GM18867 (cell line): Measurements from ENCODE around the gene AP5B1.
A peak's percentile ranks its signal among the peaks of the same experiment; 100 is the strongest.

ENCODE experiments used
- ATAC-seq: cut with Tn5 transposase; IDR thresholded peaks from one replicate; pipeline ENCODE4 v1.9.1; 2021; ENCODE audit warnings: mild to moderate bottlenecking, moderate library complexity; ENCODE audit not compliant: unreplicated experiment

The AP5B1 gene, protein sequence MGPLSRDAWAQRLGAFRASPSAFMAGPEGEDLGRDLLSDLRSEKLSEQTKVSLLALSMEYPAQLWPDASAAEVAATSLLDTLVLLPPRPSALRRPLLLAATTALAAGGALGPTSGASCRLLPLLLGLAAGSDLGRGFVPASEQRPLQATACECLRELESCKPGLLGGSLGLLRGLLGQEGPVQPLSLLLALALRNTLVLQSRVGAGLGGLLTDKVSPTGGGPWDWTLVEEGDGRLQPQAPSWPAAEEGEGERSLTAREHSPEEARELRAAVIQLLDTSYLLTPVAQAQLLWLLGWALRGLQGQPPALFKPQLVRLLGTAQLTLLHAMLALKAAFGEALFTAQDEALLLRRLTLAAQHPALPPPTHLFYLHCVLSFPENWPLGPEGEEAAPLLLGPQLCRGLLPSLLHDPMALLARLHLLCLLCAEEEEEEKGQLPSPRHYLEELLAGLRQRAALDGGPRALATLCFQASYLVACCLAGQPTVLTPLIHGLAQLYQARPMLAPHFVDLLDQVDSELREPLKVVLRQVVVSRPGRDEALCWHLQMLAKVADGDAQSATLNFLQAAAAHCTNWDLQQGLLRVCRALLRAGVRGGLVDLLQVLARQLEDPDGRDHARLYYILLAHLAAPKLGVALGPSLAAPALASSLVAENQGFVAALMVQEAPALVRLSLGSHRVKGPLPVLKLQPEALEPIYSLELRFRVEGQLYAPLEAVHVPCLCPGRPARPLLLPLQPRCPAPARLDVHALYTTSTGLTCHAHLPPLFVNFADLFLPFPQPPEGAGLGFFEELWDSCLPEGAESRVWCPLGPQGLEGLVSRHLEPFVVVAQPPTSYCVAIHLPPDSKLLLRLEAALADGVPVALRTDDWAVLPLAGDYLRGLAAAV

DNA sequence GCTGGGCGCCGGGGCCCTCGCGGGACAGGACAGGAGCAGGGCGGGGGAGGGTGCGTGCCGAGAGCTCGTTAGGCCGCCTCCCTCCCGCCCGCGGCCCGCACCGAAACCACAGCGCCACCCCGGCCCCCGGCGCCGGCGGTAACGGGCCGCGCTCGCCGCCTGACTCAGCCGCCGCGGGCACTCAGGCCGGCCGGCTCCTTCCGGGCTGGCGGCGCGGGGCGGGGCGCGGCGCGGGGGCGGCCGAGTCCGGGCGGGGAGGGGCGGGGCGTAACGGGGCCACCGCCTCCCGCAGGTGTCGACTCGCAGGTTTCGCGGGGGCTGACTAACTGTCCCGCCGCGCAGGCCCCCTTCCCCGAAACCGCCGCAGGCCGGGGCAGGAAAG, at the start of gene AP5B1:
TSS of gene AP5B1 (minus strand) at position 207 of the 382 bp plus-strand sequence. CDS start 385 bp downstream, outside the sequence.
- peak; percentile 66 for ATAC-seq

DNA sequence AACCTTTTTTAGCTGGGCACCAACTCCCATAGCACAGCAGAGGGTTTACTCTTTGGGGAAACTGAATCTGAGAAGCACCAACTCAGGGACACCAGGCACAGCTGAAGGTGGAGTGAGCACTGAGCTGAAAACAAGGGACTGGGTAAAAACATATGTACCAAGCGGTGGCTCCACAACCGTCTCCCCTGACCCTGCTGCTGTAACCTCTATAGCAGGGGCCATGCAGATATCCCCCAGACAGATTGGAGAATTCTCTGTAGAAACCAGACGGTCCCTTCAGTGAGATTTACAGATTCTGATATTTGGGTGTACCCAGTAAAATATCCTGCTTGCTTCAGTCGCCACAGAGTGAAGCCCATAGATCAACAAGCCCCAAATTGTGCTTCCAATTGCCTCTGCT, 48.7 kb upstream of the AP5B1 start:
- ATAC-seq: no peak

DNA sequence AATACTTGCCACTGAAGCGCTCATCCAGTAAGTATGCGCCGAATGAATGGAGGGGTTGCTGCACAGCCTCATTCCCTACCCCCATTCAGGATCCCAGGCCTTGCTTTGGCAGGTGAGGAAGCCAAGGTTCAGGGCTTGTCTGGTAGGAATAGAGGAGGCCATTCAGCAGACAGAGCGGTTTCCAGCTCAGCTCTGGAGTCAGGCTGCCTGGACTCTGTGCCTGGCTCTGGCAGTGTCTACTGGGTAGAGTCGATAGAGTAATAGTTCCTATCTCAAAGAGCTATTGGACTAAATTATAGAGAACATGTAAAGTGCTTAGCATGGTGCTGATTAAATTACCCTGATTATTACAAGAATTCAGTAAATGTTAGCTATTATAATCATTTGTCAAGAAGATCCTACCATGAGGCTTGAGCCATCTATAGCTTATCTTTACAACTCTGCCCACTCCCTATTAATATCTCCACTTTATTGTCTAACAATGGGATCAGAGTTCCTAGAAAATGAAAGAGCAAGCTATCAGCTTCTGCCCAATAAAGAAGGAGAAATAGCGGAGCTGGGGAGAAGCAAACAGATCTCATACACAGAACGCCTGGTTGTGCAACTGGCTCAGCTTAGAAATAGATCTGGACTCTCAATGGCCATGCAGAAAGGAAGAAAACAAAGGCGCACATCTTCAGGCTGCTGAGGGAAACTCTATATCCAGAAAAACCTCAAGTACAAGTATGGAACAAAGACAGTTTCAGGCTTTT, 46.4 kb upstream of the AP5B1 start:
- no peak for ATAC-seq

DNA sequence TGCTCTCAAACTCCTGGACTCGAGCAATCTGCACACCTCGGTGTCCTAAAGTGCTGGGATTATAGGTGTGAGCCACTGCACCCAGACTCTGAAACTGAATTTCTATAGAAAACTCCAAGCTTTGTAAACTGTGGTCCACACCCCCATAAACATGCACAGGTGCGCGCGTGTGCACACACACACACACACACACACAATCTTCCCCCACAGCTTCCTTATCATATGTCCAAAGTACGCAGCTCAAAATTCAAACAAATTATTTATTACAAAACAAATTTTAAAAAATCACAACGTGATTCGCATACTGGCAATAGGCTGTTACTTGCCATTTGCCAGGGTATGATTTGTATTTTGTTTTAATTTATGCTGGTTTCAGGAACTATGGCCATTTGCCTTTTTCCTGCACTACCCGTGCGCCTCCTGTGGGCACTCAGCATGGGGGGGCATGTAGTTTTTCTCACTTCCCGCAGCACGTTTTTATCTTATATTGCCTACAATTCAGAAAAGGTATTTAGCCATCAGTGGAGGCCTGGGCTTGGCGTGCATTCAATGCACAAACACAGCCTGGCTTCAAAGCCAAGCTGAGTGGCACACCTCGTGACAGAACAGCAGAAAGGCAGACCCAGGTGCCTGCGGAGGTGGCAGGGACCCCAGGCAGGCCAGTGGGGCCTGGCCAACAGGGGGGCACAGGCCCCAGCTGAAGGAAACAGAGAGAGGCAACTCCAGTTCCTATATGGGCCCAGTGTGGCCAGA, 42.2 kb upstream of the AP5B1 start:
- ATAC-seq: no peak

DNA sequence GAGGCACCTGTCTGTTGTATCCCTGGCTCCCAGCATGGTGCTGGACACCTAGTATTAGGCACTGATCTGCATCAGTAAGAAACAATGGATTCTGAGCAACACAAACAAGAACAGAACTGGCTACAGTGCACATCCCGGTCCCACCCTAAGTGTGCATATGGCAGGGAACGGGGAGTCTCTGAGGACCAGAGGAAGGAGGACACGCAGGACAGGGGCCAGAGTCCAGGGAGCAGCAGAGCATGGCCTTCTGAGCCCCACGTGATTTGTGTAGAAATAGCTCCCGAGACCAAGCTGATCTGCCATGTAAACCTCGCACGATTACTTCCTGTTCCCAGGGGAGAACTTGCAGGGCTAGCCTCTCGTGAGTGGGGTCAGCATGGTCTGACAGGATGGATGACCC, 40.3 kb upstream of the AP5B1 start:
- ATAC-seq: no peak

DNA sequence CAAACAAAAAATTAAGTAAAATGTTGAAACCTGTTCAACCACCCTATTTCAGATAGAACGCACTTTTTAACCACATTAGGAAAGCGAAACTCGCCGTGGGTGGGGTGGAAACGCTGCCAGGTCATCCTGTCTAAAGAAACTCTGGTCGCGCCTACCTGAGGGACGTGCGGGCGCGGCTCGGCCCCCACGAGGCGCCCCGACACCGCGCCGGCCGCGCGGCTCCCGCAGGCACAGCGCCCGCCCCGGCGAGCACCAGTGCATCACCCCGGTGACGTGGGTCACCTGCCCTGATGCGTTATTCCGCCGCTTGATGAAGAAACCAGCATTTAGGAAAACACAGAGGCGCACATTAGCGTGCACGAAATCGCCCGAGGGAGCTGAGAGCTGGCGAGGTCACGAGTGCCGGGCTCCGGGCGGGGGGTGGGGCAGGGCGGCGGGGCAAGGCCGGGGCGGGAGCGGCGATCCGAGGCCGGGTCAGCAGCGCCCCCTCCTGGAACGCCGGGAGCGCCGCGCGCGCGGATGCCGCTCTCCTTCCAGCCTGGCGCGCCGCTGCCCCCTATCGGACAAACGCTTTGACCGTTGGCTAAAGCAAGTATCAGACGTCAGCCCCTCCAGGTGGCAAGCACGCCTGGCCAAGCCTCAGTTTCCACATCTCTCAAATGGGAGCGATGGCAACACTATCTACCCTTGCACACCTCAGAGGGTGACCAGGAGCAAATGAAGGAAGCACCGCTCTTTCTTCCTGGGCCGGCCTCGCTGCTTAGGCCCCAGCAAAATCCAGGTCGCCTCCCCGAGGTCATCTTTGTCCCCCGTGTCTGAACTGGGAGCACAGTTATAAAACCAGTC, 37.3 kb upstream of the AP5B1 start:
- peak; percentile 77 for ATAC-seq

DNA sequence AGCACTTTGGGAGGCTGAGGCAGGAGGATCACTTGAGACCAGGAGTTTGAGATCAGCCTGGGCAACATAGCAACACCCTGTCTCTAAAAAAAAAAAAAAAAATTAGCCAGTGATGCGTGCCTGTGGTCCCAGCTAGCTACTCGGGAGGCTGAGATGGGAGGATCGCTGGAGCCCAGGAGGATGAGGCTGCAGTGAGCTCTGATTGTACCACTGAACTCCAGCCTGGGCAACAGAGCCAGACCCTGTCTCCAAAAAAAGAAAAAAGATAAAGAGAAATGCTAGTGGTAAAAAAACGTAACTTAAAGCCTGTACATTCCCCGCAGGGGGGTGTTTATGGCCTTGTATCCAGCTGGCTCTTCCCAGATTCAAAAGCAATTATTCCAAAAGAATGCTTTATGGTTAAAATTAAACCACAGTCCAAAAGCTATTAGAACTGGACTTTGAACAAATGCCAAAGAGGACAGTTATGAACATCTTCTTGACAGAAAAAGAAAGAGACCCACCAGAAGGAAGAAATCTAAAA, 36.6 kb upstream of the AP5B1 start:
- no peak for ATAC-seq

DNA sequence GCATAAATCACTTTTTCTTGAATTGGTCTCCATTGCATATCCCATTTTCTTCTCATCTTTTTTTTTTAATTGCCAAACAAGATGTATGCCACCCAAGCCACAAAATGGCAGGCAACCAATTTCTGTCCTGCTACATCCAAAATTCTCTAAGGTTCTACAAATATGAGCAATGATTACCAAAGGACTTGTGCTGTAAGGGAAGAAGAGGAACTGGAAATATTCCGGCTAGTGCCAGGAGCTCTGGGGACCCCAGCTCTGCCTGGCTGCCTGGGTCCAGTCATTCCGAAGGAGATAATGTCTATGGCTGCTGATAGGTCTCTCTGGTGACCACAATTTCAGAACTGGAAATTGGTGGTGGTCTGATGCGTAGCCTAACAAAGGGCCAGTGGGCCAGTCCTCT, 35.9 kb upstream of the AP5B1 start:
- ATAC-seq: no peak

DNA sequence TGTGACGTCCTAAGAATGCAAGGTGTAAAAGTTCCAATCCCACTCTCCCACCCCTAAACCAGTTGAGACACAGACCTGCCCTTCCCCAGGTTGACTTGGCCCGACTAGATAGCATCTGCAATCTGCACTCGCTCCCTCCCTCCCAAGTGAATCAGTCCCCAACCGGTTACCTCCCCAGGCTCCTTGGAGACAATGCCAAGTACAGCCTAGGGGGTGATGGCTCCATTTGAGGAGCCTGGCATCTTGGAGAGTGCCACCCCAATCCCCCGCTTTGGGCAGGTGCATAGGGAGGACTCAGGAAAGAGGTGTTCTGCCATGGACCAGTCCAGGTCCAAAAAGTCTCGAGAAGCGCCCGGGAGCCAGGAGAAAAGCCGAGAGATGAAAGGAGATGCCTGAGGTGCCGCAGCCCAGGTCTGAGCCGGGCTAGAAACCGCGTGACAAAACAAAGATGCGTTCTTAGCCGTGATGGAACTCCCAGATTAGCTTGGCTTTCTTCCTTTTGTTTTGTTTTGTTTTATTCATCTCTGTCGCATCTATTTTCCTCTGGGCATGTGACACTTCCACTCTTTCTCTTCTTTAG, 34.3 kb upstream of the AP5B1 start:
- no peak for ATAC-seq

DNA sequence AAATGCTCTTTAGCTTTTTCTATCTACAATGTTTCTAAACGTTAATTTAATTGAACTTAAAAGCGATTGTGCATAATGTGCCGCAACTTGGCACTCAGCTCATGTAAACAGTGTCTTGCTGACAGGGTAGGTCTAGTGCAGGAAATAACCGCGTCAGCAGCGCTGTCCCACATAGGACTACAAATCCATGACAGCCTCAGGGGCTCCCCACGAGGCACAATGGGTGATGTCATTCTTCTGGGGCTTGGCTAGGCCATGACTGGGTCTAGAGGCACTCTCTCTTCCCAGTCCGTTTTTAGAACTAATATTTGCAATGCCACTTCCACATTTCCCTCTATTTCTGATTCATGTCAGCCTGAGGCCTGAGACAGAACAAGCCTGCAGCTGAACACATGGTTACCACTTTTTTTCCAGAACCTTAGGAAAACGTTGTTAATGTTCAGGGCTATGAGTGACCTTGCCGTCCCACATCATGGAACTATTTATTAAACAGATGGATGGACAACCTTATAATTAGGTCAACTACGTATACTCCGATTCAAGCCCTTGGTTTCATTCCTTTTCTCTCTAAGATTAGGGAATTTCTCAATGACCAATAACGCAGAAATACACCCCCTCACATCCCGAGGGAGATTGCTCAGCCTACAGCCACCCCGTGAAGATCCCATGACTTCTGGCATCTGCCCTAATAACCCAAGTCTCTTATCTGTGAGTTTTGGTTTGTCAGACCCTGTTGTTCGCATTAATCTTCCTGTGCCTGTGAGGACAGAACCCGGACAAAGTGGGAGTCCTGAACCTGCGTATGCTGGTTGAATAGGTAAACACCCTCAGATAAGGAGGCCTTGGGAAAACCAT, 33.6 kb upstream of the AP5B1 start:
- no peak for ATAC-seq

DNA sequence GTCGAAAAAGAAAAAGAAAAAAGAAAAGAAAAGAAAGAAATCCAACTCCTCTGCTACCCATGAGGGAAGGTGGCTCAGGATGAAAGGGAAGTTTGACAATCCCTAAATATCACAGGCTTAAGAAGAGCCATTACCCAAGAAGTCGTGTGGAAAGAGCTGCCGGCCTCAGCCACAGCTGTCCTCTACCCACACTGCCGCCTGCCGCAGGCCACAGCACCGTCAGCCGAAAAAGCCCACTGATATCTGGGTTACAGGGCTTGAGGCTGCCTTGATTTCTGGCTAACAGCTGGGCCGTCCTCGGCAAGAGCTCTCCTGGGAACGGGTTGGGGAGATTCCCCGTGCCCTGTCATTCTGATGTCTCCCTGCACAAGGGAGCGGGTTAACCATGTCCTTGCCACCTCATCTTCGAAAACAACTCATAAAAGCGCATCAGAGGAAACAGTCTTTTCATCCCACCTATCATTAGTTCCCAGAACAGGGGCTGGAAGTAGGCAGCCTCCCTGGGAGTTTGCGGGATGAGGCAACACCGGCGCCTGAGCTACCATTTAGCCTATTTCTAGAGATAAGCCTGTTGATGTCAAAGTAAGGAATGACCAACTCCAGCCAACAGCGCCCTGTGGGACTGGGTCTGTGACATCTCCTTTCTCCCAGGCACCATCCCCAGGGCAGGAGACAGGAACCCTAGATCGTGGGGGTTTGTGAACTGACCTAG, 31.1 kb upstream of the AP5B1 start:
- no peak for ATAC-seq

DNA sequence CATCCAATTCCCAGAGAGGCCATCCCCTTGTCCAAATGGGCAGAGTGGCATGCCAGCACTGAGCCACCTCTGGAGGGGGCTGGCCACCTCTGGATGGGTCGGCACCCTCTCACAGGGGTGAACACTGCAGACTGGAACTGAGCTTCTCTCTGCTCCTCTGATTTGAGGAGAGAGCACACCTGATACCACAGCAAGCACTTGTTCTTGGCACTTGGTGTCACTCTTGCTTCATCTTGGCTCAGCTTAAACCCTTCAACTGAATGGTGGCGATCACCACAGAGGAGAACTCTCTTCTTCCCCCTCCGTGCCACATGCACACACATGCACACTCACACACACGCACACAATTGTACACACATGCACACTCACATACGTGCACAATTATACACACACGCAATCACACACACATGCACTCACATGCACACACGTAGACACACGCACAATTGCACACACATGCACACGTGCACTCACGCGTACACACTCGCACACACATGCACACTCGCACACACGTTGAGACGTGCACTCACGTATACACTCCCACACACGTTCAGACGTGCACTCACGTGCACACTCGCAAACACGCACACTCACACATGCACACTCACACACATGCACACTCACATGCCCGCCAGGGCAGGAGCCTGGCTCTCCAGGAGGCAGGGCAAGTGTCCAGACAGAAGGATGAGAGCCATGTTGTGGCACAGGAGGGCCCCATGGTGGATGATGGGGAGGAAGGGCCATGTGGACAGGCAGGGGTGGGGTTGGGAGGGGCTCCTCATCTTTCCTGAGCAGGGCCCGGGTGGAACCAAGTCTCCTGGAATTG, 29.5 kb upstream of the AP5B1 start:
- ATAC-seq: no peak

DNA sequence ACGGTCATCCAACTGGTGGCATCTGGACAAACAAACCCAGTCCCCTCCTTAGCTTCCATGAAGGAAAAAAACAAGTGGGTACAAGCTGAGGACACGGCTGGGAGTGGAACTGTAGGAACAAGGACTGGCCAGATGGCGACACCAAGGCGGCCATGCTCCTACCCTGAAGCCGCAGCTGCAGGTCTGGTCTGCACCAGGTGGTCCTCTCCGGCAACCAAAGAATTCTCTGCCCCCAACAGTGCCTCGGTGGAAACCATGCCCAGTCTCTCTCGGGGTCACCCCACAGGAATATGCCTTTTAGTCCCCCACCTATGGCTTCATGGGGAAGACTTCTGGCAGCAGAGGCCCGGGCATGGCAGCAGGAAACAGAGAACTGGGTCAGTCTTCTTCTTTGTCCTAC, 28.7 kb upstream of the AP5B1 start:
- ATAC-seq: no peak

DNA sequence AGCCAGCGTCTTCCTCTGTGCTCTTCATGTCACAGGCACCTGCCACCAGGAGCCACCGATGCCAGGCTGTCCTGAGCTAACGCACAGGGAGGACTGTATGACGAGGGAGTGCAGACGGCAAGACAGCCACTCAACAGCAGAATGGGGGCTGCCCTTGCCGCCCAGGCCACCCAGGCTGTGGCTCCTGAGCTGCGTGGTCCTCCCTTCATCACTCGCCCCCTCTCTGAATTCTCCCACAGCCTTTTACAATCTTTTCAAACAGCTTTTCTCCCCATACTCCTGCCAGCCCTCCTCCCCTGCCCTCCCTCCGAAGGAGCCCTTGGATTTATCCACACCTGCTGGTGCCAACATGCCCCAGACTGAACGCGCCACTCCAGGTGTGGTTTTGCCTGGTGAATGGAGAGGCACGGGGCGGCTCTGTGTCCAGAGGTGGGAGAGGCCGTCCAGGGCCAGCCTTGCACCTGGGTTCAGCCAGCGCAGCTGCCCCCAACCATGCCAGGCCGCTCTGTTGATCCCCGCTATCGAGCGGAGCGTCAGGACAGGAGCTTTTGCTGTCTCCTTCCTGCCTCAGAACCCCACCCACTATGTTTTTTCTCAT, 28.1 kb upstream of the AP5B1 start:
- ATAC-seq: no peak

DNA sequence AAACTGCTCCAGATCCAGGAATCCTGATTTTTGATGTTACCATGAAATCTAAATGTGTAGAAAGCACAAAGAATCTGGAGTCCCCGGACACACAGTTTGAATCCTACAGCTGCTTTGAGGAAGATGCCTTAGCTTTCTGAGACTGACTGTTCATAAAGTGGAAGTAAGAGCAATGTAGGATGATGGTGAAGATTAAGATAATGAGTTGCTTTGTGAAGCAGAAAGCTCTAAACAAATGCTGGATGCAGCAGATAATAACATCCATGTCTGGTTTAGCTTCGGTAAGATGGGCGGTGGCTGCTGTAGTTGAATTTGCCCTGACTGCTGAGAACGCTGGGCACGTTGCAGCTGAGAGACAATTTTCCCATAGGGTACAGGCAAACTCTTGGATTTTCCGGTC, 26.2 kb upstream of the AP5B1 start:
- no peak for ATAC-seq

DNA sequence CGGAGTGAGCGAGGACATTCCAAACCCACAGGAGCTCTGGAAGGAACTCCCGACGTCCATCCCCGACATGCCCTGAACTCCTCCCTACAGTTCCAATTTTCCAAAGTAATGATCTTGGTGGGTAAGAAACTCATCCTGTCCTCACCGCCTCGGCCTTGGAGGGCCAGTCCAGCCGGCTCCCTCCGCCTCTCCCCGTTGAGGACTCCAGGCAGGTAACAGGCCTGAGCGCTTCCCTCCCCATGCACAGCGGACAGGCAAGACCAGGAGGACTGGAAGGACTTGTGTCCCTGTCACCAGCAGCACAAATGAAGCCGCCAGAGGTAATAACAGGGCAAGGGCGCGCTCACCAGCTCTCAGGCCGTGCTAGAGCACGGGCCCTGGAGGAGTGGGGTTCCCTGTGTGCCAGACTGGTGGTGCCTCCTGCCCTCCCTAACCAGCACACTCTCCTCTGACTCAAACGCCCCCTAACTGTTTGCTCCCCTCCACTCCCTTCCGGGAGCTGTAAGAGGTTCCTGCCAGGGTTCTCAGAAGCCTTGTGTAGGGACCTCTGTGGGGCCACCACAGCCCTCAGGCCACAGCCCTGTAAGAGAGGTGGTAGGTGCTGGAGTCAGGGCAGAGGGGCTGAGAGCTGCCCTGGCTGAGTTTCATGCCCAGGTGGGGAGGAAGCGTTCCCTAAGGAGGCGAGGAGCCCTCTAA, 23.2 kb upstream of the AP5B1 start:
- no peak for ATAC-seq
